Measurements from ENCODE around the gene COPRS.
A peak's percentile ranks its signal among the peaks of the same experiment; 100 is the strongest.

Gene COPRS

GRCh38 chr17:31807846-31808245 lies 51.2 kb downstream of the COPRS start:
- no peak for DNase-seq (ENCODE audit: low spot score)

- no peak for DNase-seq (ENCODE audit: low spot score)
These were observed 52.1 kb downstream of the COPRS start for GRCh38 chr17:31806921-31807320.

- DNase-seq (ENCODE audit: low spot score) = peak; percentile 47
These were observed 55.4 kb downstream of the COPRS start for GRCh38 chr17:31803494-31804213.

GRCh38 chr17:31802502-31802901 lies 56.5 kb downstream of the COPRS start:
- DNase-seq (ENCODE audit: low spot score) = no peak

Measured in HuH-7.5 (cell line).